K562 (cell line): ENCODE results near the gene UPF1. TPM values are rescaled to one million over a fixed set of nuclear protein-coding genes. Genes with fewer than 3 reads are reported as not detected.

ENCODE experiments used
- GABPB1 ChIP-seq: sonication (generic); formaldehyde crosslinking; IDR thresholded peaks from 2 replicates; pipeline ENCODE4 v1.8.0; 2022; ENCODE audit warnings: mild to moderate bottlenecking, missing genetic modification reagents
- KDM2B ChIP-seq: fragments of 250-450 bp; sonication (Bioruptor Pico); IDR thresholded peaks from 2 replicates; pipeline ENCODE4 v1.8.0; 2021; ENCODE audit warnings: mild to moderate bottlenecking, moderate library complexity
- MAX ChIP-seq: sonication (generic); formaldehyde crosslinking; IDR thresholded peaks from 2 replicates; pipeline ENCODE4 v1.9.0; 2022; ENCODE audit warnings: mild to moderate bottlenecking, missing genetic modification reagents
- MECOM ChIP-seq: fragments of 250-450 bp; sonication (Bioruptor Pico); IDR thresholded peaks from 2 replicates; pipeline ENCODE4 v1.8.0; 2022; ENCODE audit warnings: inconsistent platforms
- NFE2 ChIP-seq: IDR thresholded peaks from 2 replicates; pipeline ENCODE4 v1.6.1; 2014; ENCODE audit warnings: antibody characterized with exemption, low read depth
- NFRKB ChIP-seq: fragments of 450-650 bp; IDR thresholded peaks from 2 replicates; pipeline ENCODE4 v1.6.1; 2016; ENCODE audit warnings: low read depth
- RCOR1 ChIP-seq, 2 experiments: IDR thresholded peaks; 2 replicates each; pipeline ENCODE4 v1.6.1; 2012; ENCODE audit warnings: low read depth in 2 of 2, low read length in 2 of 2, borderline replicate concordance in 1 of 2, improper control_type of control experiment in 1 of 2
- REST ChIP-seq, 2 experiments: fragments of 450-650 bp; formaldehyde crosslinking in 1 of 2; IDR thresholded peaks; 2 replicates each; pipeline versions ENCODE4 v1.4.0 to v1.6.1; 2014 to 2020; ENCODE audit warnings: mild to moderate bottlenecking in 2 of 2, borderline replicate concordance in 1 of 2, low read depth in 1 of 2
- SMC3 ChIP-seq: conservative IDR thresholded peaks from 2 replicates; pipeline ENCODE4 v1.6.1; 2011; ENCODE audit warnings: low read depth, low read length, improper control_type of control experiment; ENCODE audit not compliant: insufficient read depth
- YY1 ChIP-seq, 3 experiments: IDR thresholded peaks; 2 replicates each; pipeline ENCODE4 v1.6.1; 2011; ENCODE audit warnings: low read length in 2 of 3, mild to moderate bottlenecking in 2 of 3, moderate library complexity in 2 of 3, borderline replicate concordance in 1 of 3, control low read depth in 1 of 3, low read depth in 1 of 3; ENCODE audit not compliant: insufficient read depth in 3 of 3, insufficient replicate concordance in 2 of 3, control insufficient read depth in 1 of 3, insufficient read length in 1 of 3; ENCODE audit errors: extremely low read depth in 1 of 3
- ZBTB33 ChIP-seq: sonication (generic); formaldehyde crosslinking; IDR thresholded peaks from 2 replicates; pipeline ENCODE4 v1.8.1; 2023; ENCODE audit warnings: mild to moderate bottlenecking, missing genetic modification reagents
- polyA plus RNA-seq, 8 experiments: library from polyadenylated mRNA; depleted of rRNA in 4 of 8; stranded (reverse) in 5 of 8; unstranded in 3 of 8; fragments of >200 nt; fragmentation: Nextera tagmentation in 2 of 8; fragmentation: Illumina TruSeq in 1 of 8; extraction: Ambion mirVana in 2 of 8; extraction: Trizol in 1 of 8; gene quantifications; 2 replicates each; pipeline versions ENCODE4 v1.2.1 to v1.2.3, GENCODE V29; 2011 to 2014; ENCODE audit warnings: inconsistent platforms in 1 of 8, missing spikeins in 1 of 8
- total RNA-seq, 7 experiments: library from RNA; depleted of rRNA in 6 of 7; stranded (reverse); fragments of >200 nt in 6 of 7; fragmentation: Illumina TruSeq in 2 of 7; extraction: Trizol in 2 of 7; gene quantifications; 2 replicates each; pipeline versions ENCODE4 v1.2.1 to v1.2.3, GENCODE V29; 2011 to 2021; ENCODE audit warnings: low replicate concordance in 1 of 7
- TF ChIP-seq, protein P1 (sequence below): fragments of 450-650 bp; conservative IDR thresholded peaks from 2 replicates; pipeline ENCODE4 v1.6.1; 2016; ENCODE audit warnings: missing genetic modification characterization, low read depth, mild to moderate bottlenecking, control low read depth, missing compliant biosample characterization

The UPF1 gene
- total and polyA plus RNA-seq, 9 of the 15 experiments (the other 6 are each of a cell fraction or from before 2014, with no cell fraction given): 0.34 to 103 (median 27.9) TPM

DNA sequence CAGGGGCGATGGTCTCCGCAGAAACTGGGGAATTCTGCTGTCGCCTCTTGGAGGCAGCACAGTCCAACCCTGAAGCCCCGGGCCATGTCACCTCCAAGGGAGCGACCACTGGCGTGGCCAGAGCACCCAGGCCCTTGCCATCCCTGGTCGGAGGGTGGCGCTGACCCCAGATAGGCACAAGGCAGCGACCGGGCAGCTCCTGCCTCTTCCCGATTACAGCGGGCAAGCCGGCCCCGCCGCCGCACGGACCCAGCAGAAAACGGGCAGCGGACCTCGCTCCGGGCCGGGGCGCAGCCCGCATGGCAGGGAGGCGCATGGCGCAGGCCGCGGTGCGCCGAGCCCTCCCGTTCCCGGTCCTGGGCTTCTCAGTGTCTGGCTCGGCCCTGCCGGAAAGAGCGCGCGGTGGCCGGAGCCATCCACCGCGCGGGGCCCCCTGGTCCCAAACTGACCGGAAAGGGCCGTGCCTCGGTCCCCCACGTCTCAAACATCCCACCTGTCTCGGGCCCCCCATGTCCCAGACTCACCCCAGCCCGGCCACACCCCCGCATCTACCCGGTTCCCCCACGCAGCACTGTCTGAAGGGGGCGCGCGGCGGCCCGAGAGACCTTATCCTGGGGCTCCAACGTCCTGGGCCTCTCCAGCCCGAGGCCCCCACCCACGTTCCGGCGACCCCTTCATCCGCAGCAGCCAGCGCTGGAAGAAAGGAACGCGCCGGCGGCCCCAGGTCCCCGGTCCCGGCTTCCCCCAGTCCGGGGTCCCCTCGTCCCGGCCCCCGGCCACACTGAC is 63.5 kb downstream of the UPF1 start (continued):
- peak; percentile 64; the same call in 1 of the 2 replicates for TF ChIP-seq REST (IDR thresholded peaks at IDR 0.05; ENCODE audit: borderline replicate concordance)
- TF ChIP-seq REST (CRISPR knock-in tag; IDR thresholded peaks at IDR 0.05; ENCODE audit: low read depth): no peak
- peak in 1 of 2 experiments; percentile 39; a peak in 1 of 4 replicates for TF ChIP-seq RCOR1 (IDR thresholded peaks at IDR 0.05; ENCODE audit: borderline replicate concordance in 1 of 2, low read depth in 2 of 2, low read length in 2 of 2)
- no peak; the same call in 1 of the 2 replicates for TF ChIP-seq ZBTB33 (CRISPR knock-in tag)
- 0 out of 2 replicates have a peak, but pooled peaks have one; percentile 31 for TF ChIP-seq SMC3
- TF ChIP-seq, protein P1, sequence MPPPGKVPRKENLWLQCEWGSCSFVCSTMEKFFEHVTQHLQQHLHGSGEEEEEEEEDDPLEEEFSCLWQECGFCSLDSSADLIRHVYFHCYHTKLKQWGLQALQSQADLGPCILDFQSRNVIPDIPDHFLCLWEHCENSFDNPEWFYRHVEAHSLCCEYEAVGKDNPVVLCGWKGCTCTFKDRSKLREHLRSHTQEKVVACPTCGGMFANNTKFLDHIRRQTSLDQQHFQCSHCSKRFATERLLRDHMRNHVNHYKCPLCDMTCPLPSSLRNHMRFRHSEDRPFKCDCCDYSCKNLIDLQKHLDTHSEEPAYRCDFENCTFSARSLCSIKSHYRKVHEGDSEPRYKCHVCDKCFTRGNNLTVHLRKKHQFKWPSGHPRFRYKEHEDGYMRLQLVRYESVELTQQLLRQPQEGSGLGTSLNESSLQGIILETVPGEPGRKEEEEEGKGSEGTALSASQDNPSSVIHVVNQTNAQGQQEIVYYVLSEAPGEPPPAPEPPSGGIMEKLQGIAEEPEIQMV (tag): 0 out of 2 replicates have a peak, but pooled peaks have one; percentile 15
- no peak for TF ChIP-seq MECOM (CRISPR knock-in tag)
- TF ChIP-seq GABPB1 (CRISPR knock-in tag): peak; percentile 56; the same call in 1 of the 2 replicates
- peak; percentile 34; the same call in 1 of the 2 replicates for TF ChIP-seq MAX (CRISPR knock-in tag)
- TF ChIP-seq NFRKB: no peak
- TF ChIP-seq KDM2B (CRISPR knock-in tag): peak; percentile 60; the same call in 1 of the 2 replicates
- peak in 1 of 3 experiments; percentile 18 for TF ChIP-seq YY1 (IDR thresholded peaks at IDR 0.05; ENCODE audit: borderline replicate concordance in 1 of 3, control insufficient read depth in 1 of 3, extremely low read depth in 1 of 3, insufficient read depth in 3 of 3, insufficient read length in 1 of 3, insufficient replicate concordance in 2 of 3, low read depth in 1 of 3, low read length in 2 of 3)
- TF ChIP-seq NFE2: no peak
